GM18909 (cell line): ENCODE data around the gene GHR.
"Not testable (repeated sequence)": the region's sequence is repeated elsewhere in the genome, so short reads cannot be mapped to it uniquely, and the experiment has no call there.

Source experiments
- ATAC-seq: cut with Tn5 transposase; IDR thresholded peaks from one replicate; pipeline ENCODE4 v1.9.1; 2021; ENCODE audit warnings: mild to moderate bottlenecking; ENCODE audit not compliant: unreplicated experiment, poor library complexity

GHR gene

DNA sequence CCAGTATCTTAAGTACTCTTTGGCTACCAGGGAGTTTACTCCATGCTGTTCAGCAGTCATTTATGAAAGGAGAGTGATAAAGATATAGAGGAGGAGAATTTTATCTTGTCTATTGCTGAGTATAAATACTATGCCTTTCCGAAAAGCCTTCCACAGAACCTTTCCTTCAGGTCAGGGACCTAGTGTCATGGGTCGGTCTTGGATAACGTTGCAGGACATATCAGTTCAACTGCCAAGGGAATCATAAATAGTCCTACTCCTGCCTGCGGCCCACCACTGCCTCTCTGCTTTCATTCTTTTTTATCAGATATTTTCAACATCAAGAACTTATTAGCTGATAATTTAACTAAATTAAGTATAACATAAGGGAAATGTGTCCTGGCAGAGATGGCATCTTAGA is 211.3 kb downstream of the GHR start:
- ATAC-seq: no peak

DNA sequence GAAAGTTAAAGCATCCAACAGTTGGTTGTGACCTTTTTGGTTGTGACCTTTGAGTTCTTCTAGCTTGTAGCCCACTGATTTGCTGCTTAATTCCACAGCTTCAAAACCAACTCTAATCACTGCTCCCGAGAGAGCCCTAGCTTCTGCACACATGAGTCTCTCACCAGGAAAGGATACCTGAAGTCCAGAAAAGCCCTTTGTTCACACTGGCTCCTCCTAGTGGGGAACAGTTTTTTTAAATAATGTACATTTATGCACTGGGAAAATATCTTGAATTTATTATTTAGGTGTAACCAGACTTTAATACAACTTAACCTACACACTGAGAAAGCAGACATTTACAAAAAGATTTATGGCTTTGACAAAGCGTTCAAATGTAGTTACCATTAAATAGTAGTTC is 213.2 kb downstream of the GHR start:
- no peak for ATAC-seq

DNA sequence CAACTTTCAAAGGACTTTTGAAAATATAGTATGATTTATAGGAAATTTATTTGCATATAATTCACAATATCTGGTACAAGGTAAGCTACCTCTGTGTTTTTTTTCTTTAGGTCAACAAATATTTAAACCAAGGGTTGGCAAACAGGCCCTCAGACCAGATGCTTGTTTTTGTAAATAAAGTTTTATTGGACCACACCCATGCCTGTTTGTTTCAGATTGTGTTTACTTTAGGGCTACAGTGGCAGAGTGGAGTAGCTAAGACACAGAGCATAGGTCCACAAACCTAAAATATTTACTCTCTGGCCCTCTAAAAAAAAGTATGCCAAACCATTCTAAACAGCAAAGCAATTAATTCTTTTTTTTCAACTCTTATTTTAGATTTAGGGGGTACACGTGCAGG is 213.7 kb downstream of the GHR start:
- no peak for ATAC-seq

DNA sequence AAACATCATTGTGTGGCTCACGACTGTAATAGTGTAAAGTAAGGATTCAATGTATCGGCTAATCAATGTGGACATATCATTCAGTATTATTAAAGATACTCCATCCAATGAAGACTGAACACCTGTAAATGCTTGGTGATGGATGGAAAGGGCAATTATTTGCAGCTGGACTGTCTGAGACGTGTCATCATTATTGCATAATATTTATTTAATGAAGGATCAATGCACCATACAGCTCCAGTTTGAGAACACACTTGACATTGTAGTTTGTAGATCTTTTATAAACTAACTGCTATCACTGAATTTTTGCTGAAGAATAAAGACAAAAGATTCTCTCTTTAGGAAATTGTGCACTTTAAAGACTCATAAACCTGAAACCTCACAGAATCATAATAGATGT is 215.7 kb downstream of the GHR start:
- no peak for ATAC-seq

DNA sequence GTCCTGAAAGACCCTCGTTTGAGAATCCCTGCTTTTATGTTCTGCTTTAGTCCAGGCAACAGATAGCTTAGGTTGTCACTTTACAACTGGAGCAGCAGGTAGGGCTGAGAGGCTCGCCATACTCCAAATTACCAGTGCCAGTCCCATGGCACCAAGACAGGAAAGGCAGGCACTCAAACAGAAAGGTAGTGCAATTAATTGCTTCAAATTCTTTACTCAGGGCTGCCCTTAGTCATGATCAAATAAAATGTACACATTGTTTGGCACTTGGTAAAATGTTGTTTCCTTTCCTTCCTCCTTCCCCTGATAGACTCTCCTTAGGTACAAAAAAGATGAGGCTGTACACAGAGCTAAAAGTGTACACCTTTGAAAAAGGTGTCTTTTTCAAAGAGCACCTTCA is 217.6 kb downstream of the GHR start:
- ATAC-seq: no peak

DNA sequence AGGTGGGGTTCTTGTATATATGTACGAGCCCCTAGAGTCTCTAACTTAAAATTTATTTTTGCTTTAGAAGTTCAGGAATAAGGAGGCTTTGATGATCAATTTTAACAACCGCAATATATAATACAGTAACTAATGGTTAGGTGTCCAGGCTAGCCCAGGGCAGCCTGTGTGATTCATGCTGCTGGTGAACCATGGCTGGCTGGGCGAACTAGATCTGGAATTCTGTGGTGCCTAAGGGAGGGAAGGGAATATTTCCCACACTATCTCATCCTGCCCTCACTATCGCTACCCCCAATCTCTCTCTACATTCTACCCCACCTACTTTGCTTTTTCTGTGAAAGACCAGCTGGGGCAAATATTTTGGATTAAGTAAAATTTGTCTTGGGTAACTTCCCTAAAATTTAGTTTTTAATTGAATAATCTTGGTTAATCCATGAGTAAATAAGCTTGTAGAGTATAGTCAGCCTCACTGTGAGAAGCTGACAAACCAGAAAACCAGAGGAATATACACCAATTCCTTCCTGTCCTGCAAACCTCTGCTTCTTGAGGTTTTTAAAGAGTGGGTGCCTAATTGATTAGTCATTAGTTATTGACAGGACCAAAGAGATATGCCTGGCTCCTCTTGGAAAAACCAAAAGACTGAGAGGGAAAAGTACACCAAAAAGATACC is 218.2 kb downstream of the GHR start:
- ATAC-seq: no peak

DNA sequence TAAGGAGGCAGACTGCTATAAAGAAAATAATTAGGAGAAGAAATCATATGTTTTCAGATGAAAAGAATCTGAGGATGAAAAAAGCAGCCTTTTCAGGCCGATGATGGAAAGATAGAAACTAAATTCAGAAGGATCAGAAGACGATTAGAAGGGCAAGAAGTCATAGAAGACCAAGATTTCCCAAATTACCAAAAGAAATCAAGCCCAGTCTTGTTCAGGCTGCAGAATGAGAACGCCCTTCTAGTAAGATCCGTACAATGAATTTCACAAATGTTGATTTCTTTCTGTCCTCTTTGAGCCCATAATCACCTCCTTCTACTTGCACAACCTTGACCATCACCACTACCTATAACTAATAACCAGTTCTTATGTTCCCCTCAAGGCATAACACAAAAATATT is 218.8 kb downstream of the GHR start:
- no peak for ATAC-seq

DNA sequence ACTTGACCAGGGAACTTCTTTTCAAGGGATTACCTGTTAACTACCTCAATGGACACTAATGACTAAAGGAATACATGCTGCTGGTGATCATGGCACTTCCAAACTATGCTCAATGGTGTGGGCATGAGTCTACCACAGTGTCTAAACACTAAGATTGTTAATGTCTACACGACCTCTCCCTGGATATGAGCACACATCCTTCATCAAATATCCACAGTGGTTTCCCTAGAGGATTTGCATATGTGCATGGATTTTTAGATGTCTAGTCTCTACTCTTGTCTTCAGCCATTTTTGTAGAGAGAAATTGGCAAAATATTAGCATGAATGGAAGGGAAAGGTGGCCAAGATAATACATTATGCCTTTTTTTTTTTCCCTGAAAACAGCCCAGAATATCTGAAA is 220.1 kb downstream of the GHR start:
- no peak for ATAC-seq

DNA sequence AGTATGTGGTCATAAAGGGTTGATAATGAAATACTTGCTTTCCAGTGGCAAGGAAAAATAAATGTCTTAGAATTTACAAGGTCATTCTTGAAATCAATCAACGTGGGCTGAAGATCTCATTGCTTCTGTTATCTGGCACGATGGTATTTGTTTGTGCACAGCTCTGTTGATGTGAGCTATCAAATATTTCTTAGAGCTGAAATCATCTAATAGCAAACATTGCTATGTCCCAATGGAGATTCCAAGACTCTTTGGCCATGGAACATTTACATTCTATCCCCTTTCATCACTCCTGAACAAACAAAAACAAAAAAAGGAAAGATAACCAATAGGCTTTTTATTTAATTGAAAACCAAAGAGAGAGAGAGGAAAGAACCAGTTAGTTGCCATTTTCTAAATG is 221.9 kb downstream of the GHR start:
- no peak for ATAC-seq

DNA sequence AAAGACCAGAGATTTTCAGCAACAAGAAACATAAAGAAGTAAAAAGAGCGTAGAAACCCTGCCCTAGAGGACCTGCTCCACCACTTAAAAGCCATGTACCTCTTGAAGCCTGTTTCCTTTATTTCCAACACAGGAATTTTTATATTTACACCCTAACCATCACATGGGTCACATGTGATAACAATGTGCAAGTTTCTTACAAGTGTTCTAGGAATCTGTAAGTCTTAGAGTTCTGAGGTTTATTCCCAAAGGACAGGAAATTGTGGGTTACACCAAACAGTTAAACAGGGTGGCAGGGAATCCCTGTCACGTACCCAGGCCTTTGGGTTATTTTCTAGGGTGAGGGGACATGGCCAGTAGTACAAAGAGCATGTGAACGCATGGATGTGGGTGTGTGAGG is 224.8 kb downstream of the GHR start:
- no peak for ATAC-seq

DNA sequence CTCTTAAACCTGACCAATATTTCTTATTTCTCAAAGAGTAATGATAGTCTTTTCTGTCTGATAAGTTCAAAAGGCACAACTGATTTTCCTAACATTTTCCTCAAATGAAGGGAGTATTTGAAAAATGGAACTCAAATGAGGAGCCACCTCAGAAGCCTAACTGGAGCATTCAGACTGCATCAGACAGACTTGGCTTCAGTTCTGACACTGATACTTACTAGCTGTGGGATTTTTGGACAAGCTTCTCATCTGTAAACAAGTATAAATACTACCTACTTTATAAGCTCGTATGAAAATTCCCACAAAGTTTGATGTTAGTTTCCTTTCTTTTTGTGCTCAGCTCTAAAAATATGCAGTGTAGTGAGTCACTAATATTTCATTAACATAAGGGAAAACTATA is 225.7 kb downstream of the GHR start:
- ATAC-seq: no peak

DNA sequence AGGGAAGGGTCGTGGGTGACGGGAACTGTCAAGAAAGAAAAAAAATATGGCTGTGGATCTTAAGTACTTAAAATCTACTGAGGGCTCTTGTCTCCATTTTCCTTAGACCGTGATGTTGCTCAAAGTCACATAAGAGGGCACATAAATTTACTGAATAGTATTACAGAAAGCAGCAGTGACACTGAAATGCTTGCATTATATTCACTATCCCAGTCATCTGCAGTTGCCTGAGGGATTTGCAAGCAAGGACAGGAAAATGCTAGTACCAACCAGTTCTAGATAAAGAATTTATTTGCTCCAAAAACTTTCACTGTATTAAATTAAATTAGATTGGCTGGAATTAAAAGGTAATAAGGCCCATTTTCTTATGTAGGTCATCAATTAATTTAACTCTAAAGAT is 226.8 kb downstream of the GHR start:
- no peak for ATAC-seq

DNA sequence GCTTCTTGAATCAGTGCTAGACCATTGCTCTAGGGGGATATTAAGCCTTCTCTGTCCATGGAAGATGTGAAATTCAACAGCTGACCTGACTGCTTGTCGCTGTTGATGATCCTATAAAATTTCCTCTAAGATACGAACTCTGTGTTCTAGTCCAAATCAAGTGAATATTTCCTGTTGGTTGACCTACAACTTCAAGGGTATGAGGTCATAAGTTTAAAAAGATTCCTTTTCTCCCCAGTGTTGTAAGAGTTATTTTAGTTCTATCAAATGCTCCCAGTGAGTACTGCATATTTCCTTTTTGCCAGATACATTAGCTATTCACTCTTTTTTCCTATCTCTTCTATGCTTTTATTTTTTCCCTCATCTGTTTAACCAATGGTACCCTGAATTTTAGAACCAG is 230.5 kb downstream of the GHR start:
- no peak for ATAC-seq

DNA sequence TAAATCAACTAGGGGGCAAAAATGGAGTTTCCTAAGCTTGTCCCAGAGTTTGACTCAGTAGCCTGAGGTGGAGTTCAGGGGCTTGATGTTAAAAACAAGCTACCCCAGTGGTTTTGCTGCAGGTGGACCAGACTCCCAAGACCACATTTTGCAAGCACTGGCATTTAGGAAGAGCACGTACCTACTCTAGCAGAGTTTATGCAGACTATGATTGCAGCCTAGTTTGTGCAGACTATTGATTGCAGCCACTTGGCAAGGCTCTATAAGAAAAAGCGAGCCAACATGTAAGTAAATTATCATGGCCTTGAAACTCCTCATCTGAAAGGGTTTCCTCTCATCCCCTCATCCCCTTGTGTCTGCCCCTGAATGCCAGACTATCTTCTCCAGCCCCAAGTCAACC is 231.4 kb downstream of the GHR start:
- no peak for ATAC-seq

DNA sequence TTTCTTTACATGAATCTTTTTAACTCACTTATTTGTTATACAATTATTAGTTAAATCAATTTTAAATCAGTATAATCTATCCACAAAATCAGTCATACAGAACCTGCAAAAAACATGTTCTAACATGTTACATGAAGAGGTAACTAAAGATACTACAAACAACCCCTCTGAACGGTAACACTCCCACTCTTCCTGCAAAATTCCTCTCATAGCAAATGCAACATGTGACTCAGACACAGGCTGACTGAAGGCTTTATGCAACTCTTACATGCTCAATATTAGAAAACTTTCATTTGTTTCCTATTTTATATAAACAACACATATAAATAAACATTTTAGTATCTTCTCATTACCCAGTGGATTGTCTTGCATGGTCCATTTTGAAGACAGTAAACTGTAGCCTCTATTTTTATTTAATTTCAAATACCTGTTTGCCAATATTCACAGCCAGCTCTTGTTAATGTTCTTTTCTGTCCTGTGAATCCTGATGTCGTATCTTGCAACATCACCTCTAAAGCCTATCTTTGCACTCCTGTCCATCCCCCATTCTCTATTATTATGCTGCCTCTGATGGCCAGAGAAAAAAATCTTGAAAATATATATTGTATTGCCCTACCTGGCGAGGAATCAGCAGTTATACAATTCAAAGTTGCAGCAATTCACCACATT is 232.9 kb downstream of the GHR start:
- ATAC-seq: no peak

DNA sequence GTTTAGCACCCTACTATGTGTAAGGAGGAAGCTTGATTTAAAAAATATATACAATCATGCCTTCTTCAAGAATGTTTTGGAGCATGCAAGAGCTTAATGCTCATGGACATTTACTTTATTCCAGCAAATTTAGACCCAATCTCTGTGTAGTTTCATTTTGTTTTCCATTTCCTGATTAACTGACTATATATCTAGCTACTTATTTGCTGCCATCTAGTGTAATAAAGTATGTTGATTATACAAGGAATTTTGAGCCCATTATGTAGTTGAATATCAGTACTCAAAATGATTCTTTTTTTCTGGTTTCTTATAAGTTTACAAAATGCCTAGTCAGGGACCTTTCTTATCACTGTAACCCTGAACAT is 233.4 kb downstream of the GHR start:
- ATAC-seq: no peak

DNA sequence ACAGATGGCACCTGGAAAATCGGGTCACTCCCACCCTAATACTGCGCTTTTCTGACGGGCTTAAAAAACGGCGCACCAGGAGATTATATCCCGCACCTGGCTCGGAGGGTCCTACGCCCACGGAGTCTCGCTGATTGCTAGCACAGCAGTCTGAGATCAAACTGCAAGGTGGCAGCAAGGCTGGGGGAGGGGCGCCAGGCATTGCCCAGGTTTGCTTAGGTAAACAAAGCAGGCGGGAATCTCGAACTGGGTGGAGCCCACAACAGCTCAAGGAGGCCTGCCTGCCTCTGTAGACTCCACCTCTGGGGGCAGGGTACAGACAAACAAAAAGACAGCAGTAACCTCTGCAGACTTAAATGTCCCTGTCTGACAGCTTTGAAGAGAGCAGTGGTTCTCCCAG is 236.6 kb downstream of the GHR start:
- not testable (repeated sequence) for ATAC-seq

DNA sequence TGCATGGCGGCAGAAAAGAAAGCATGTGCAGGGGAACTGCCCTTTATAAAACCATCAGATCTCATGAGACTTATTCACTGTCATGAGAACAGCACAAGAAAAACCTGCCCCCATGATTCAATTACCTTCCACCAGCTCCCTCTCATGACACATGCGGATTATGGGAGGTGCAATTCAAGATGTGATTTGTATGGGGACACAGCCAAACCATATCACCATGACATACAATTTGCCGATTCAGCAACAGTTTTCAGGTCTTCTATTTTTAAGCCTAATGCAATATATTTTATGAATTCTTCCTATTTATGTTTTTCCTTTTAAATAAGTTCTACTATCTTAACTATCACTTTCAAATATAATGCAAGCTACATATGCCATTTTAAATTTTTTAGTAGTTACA is 242.6 kb downstream of the GHR start:
- no peak for ATAC-seq

DNA sequence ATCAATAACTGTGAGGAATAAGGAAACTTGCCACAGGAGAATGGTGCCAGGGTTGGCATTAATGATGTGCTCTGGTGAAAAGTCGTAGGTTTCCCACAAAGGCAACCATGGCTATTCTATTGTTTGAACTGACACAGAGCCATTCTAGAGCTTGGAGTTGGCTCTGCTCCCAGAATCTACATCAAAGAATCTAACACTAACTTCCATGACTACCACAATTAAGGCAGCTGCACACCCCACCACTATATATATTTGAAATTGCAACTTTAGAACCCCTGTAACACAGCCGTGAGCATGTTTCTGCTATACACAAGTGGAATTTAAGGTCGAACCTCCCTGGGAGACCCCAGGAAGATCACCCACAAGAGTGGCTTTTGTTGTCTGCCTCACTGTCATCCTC is 243.6 kb downstream of the GHR start:
- no peak for ATAC-seq

DNA sequence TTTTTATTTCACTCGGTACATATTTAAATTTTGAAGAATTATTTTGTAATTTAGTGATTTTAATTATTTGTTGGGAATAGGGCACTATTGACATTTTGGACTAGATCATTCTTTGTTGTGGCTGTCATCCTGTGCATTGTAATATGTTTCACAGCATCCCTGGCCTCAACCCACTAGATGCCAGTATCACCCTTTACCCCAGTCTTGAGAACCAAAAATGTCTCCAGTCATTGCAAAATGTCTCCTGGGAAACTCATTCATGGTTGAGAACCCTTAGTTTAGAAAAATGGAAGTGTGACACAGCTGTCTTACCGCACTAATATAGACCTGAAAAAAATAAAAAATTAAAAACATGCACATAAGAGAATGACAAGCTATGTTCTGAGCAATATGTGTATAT is 245.0 kb downstream of the GHR start:
- no peak for ATAC-seq

DNA sequence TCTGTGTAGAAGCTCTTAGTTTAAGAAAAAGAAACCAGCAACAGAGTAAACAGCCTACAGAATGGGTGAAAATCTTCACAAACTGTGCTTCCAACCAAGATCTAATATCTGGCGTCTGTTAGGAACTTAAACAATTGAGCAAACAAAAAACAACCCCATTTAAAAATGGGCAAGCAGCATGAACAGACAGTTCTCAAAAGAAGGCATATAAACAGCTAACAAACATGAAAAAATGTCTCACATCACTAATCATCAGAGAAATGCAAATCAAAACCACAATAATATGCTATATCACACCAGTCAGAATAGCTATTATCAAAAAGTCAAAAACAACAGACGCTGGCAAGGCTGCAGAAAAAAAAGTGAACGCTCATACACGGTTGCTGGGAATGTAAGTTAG is 249.7 kb downstream of the GHR start:
- ATAC-seq: no peak

DNA sequence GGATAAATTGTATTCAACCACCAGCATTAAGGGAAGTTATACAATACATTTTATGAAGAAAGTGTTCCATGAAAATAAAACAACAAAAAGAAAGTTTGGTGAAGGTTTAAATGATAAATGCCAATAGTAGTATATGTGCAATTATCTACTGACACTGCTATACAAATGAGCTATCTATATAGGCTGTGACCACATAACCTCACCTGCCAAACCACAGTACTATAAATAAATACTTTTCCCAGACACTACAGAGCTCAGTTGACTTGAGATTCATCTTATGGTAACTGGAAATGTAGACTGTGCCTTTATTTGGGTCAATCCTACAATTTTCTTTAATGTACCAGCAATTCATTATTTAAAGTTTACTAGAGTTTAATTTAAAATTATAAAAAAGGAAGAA is 252.4 kb downstream of the GHR start:
- no peak for ATAC-seq

DNA sequence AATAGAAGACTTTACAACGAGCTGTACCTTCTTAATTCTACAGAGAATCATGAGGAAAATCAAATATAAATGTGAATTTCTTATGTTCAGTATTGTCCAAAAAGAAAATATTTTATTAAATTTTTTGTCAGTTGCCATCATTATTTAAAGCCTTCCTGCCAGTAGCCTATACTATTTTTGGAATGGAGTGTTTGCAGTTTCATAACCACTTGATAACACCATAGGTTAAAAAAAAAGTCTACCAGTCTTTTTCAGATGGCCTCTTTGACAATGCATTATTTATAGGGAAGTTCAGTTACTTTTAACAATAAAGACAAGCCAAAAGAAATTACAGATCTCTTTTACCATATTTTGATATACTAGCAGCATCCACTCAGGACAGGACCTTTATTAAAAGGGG is 253.1 kb downstream of the GHR start:
- no peak for ATAC-seq
